ENCODE measurements around the gene MAD1L1. TPM values are rescaled to one million over a fixed set of nuclear protein-coding genes. Genes with fewer than 3 reads are reported as not detected.

Gene MAD1L1
- total and polyA plus RNA-seq, 2 of the 8 experiments (the other 6 are each of a cell fraction or from before 2014, with no cell fraction given) = 40.4 to 44.6 TPM

DNA sequence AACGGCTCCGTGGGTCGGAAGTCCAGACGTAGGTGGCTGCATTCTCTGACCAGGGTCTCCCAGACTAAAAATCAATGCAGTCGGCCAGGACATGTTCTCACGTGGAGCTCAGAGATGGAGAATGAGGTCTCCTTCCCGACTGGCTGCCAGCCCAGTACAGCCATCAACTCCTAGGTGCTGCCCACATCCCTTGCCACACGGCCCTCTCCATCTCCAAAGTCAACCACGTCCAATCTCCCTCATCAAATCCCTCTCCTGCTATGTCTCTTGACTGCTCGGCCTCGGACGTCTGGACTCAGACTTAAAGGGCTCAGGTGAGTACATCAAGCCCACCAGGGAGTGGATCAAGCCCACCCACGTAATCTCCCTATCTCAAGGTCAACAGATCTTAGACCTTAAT is 6.9 kb downstream of the MAD1L1 start:
- no peak for FAIRE-seq
- H3K56ac ChIP-seq (replicated peaks; ENCODE audit: insufficient read length, low read depth, low read length) = no peak overlapping the region
- H2AFZ ChIP-seq (ENCODE audit: low read length) = no peak overlapping the region
- ChIA-PET POLR2A (ENCODE audit: partially characterized antibody) (interaction anchor here (1.1 to 1.4 kb wide), 3 partner anchors 9 to 130 kb away, joined by 3 read pairs; no protein-coding TSS in a partner anchor), CTCF (ENCODE audit: partially characterized antibody) (interaction anchor here (1.7 kb wide), 2 partner anchors 9 to 13 kb away, joined by 3 read pairs; no protein-coding TSS in a partner anchor)
- no peak overlapping the region for H3K27ac ChIP-seq (ENCODE audit: low read depth, low read length)
- H2BK5ac ChIP-seq (ENCODE audit: low read depth, low read length) = no peak overlapping the region
- H3K79me2 ChIP-seq (ENCODE audit: control insufficient read depth in 1 of 2, insufficient read depth in 2 of 2, low read length in 2 of 2) = peaks cover 3 to 49% of the 10 kb centered on the region in 2 experiments; a peak in 3 of 4 replicates
- no peak overlapping the region for H2BK20ac ChIP-seq (ENCODE audit: low read length)
- H3K4me1 ChIP-seq (replicated peaks in 1 of 4; ENCODE audit: control insufficient read depth in 3 of 4, insufficient read depth in 4 of 4, low read length in 3 of 4) = no peaks in the 10 kb centered on the region; a peak in 1 of 7 replicates
- WGBS, 2 experiments (ENCODE audit: extremely low coverage in 1 of 2, insufficient coverage in 1 of 2, insufficient read length in 1 of 2, insufficient replicate concordance in 2 of 2, low coverage in 1 of 2, low lambda C conversion rate in 2 of 2, missing lambda C conversion rate in 1 of 2) = 94% methylated on average over 13 of the region's 13 CpGs; no CpG with 5 or more reads in 1 of the 2 experiments
- no peak for DNase-seq (ENCODE audit: low read depth in 1 of 2, low spot score in 2 of 2)
- no peak overlapping the region for H3K23ac ChIP-seq (ENCODE audit: insufficient read length)
- H3K4me3 ChIP-seq (ENCODE audit: extremely low read depth in 1 of 4, insufficient read depth in 2 of 4, low read depth in 3 of 4, low read length in 4 of 4) = no peak overlapping the region
- peaks cover 7 to 16% of the 10 kb centered on the region in 2 experiments for H4K20me1 ChIP-seq (replicated peaks in 1 of 2; ENCODE audit: control insufficient read depth in 1 of 2, insufficient read depth in 2 of 2, low read length in 2 of 2)
- H2BK120ac ChIP-seq (replicated peaks; ENCODE audit: low read depth, low read length) = no peak overlapping the region
- H3K4me2 ChIP-seq (ENCODE audit: insufficient read depth in 1 of 2, low read depth in 2 of 2, low read length in 2 of 2) = no peak overlapping the region
- peaks cover 9 to 35% (median 26%) of the 10 kb centered on the region in 4 experiments; a peak in 7 of 8 replicates for H3K36me3 ChIP-seq (ENCODE audit: control insufficient read depth in 2 of 4, insufficient read depth in 4 of 4, low read length in 3 of 4)
- no peaks in the 10 kb centered on the region for H3K9me3 ChIP-seq (ENCODE audit: insufficient read depth in 2 of 2, low read depth in 1 of 2, low read length in 1 of 2)
- H3K18ac ChIP-seq (ENCODE audit: extremely low read depth, low read length) = no peak overlapping the region
- H3K4ac ChIP-seq (replicated peaks; ENCODE audit: insufficient read length, low read depth, low read length) = no peak overlapping the region
- H4K91ac ChIP-seq (replicated peaks; ENCODE audit: insufficient read length, low read length) = no peak overlapping the region
- no peak overlapping the region; the same call in 1 of the 2 replicates for H4K8ac ChIP-seq (ENCODE audit: extremely low read depth, insufficient read depth, low read length)
- peaks cover 20% of the 10 kb centered on the region for H3K79me1 ChIP-seq (ENCODE audit: low read depth, low read length)
- no peak overlapping the region for H4K5ac ChIP-seq (ENCODE audit: insufficient read length, low read depth, low read length)
- no peaks in the 10 kb centered on the region for H3K23me2 ChIP-seq (ENCODE audit: low read depth, low read length)
- no peak overlapping the region for H3K9ac ChIP-seq (replicated peaks in 1 of 4; ENCODE audit: extremely low read depth in 1 of 4, low read depth in 3 of 4, low read length in 3 of 4)
- no peak overlapping the region for H2AK5ac ChIP-seq (ENCODE audit: low read depth, low read length)
- no peak overlapping the region for H2BK15ac ChIP-seq (ENCODE audit: low read length)
- no peak overlapping the region for H3K14ac ChIP-seq (ENCODE audit: insufficient read length)
- no peaks in the 10 kb centered on the region for H3K27me3 ChIP-seq (replicated peaks in 1 of 4; ENCODE audit: control insufficient read depth in 3 of 4, extremely low read depth in 1 of 4, insufficient read depth in 3 of 4, low read length in 3 of 4)
- H2BK12ac ChIP-seq (ENCODE audit: low read depth, low read length) = no peak overlapping the region
- TF ChIP-seq CBX8 (IDR thresholded peaks at IDR 0.05; ENCODE audit: borderline replicate concordance, low read depth, low read length) (no peak), SRF (IDR thresholded peaks at IDR 0.05; ENCODE audit: low read depth, low read length) (no peak), EZH2 (IDR thresholded peaks at IDR 0.05; ENCODE audit: low read depth, low read length, severe bottlenecking) (no peak), TBP (IDR thresholded peaks at IDR 0.05; ENCODE audit: low read depth, low read length) (no peak), TAF1 (IDR thresholded peaks at IDR 0.05; ENCODE audit: low read depth, low read length) (no peak), SIRT6 (IDR thresholded peaks at IDR 0.05; ENCODE audit: low read length) (no peak), POLR2A (IDR thresholded peaks at IDR 0.05; ENCODE audit: control extremely low read depth in 1 of 2, low read depth in 2 of 2, low read length in 2 of 2) (no peak), SP2 (IDR thresholded peaks at IDR 0.05; ENCODE audit: low read length) (no peak)
- TF ChIP-seq, protein P1, sequence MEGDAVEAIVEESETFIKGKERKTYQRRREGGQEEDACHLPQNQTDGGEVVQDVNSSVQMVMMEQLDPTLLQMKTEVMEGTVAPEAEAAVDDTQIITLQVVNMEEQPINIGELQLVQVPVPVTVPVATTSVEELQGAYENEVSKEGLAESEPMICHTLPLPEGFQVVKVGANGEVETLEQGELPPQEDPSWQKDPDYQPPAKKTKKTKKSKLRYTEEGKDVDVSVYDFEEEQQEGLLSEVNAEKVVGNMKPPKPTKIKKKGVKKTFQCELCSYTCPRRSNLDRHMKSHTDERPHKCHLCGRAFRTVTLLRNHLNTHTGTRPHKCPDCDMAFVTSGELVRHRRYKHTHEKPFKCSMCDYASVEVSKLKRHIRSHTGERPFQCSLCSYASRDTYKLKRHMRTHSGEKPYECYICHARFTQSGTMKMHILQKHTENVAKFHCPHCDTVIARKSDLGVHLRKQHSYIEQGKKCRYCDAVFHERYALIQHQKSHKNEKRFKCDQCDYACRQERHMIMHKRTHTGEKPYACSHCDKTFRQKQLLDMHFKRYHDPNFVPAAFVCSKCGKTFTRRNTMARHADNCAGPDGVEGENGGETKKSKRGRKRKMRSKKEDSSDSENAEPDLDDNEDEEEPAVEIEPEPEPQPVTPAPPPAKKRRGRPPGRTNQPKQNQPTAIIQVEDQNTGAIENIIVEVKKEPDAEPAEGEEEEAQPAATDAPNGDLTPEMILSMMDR (IDR thresholded peaks at IDR 0.05; ENCODE audit: control extremely low read depth in 1 of 3, insufficient read depth in 1 of 3, low read depth in 1 of 3, low read length in 3 of 3) = no peak
- TF ChIP-seq, protein P2, sequence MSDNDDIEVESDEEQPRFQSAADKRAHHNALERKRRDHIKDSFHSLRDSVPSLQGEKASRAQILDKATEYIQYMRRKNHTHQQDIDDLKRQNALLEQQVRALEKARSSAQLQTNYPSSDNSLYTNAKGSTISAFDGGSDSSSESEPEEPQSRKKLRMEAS (IDR thresholded peaks at IDR 0.05) = no peak
- TF ChIP-seq, protein P3, sequence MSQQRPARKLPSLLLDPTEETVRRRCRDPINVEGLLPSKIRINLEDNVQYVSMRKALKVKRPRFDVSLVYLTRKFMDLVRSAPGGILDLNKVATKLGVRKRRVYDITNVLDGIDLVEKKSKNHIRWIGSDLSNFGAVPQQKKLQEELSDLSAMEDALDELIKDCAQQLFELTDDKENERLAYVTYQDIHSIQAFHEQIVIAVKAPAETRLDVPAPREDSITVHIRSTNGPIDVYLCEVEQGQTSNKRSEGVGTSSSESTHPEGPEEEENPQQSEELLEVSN (IDR thresholded peaks at IDR 0.05) = no peak
